ENCODE measurements around the gene FOXL3. TPM values are rescaled to one million over a fixed set of nuclear protein-coding genes. Genes with fewer than 3 reads are reported as not detected.
"Not testable (repeated sequence)": the region's sequence is repeated elsewhere in the genome, so short reads cannot be mapped to it uniquely, and the experiment has no call there.

The FOXL3 gene
- total RNA-seq, 1 experiment from 2014 or later = not detected

DNA sequence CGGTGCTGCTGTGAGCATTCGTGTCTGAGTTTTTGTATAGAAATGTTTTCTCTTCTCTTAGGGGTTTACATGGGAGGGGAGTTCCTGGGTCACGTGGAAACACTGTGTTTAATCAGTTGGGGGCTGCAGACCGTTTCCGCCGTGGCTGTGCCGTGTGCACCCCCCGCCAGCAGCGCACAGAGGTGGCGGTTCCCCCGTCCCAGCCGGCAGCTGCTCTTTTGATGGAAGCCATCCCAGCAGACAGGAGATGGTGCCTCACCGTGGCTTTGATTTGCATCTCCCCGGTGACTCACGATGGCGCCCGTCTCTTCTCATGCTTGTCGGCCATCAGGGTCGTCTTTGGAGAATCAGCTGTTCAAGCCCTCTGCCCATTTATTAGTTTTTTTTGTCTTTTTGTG, 34.9 kb upstream of the FOXL3 start:
- DNase-seq (ENCODE audit: low spot score) = no peak

DNA sequence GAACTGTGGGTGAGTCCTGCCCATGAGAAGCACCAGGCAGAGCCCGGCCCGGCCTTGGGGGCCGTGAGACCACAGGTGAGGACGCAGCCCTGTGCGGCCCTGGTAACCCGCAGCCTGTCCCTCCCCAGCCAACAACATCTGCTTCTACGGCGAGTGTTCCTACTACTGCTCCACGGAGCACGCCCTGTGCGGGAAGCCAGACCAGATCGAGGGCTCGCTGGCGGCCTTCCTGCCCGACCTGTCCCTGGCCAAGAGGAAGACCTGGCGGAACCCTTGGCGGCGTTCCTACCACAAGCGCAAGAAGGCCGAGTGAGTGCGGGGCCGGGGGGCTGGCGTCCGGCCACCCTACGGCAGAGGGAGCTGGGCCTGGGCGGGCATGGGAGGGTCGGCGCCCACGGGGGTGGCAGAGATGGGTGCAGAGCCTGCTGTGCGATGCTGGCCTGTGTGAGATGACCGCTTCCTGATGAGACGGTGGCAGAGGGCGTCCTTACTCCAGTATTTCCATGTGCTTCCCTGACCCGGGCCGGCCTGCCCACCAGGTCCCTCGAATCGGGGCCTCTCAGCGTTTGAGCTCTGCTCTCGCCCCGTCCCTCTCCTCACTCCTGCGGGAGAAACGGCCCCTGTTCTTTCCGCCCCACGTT, 34.1 kb upstream of the FOXL3 start:
- DNase-seq (ENCODE audit: low spot score) = no peak

GRCh38 chr7:256461-256940, 33.5 kb upstream of the FOXL3 start:
- no peak for DNase-seq (ENCODE audit: low spot score)

- no peak for DNase-seq (ENCODE audit: low spot score)
Observed at GRCh38 chr7:256981-257646, 32.9 kb upstream of the FOXL3 start.

GRCh38 chr7:257647-257992, 32.4 kb upstream of the FOXL3 start:
- DNase-seq (ENCODE audit: low spot score) = no peak

GRCh38 chr7:258476-259190, 31.3 kb upstream of the FOXL3 start:
- DNase-seq (ENCODE audit: low spot score) = no peak

DNA sequence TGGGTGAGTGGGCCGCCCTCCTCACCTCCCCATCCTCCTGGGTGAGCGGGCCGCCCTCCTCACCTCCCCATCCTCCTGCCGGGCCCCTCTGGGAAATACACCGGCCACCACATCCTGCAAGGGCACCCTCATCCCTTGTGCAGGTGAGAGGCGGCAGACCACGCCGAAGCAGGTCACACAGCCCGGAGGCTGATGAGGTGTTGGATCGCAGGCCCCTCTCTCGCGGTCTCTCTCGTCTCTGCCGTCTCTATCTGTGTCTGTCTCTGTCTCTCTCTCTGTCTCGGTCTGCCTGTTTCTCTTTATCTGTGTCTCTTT, 30.8 kb upstream of the FOXL3 start:
- no peak for DNase-seq (ENCODE audit: low spot score)

DNA sequence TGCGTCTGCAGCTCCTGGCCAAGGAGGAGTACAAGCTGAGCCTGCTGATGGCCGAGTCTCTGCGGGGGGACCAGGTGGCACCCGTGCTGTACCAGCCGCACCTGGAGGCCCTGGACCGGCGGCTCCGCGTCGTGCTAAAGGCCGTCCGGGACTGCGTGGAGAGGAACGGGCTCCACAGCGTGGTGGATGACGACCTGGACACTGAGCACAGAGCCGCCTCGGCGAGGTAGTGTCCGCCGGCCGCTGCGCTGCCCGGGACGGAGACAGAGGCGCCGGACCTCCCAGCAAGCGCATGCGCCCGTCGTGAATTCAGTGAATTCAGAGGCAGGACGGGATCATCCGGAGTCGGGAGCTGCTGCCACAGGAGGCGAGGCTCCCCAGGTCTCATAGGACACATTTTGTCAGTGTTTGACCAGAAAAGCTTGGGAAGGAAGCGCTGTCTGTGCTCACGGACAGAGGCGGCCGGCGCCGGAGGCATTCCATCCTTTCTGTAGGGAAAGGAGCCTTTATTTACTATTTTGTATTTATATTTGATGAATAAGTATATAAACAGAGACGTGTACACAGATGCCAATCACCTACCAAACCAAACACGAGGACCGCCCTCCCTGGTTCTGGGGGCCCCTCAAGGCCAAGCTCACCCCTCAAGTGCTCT, 30.1 kb upstream of the FOXL3 start:
- DNase-seq (ENCODE audit: low spot score) = no peak

DNA sequence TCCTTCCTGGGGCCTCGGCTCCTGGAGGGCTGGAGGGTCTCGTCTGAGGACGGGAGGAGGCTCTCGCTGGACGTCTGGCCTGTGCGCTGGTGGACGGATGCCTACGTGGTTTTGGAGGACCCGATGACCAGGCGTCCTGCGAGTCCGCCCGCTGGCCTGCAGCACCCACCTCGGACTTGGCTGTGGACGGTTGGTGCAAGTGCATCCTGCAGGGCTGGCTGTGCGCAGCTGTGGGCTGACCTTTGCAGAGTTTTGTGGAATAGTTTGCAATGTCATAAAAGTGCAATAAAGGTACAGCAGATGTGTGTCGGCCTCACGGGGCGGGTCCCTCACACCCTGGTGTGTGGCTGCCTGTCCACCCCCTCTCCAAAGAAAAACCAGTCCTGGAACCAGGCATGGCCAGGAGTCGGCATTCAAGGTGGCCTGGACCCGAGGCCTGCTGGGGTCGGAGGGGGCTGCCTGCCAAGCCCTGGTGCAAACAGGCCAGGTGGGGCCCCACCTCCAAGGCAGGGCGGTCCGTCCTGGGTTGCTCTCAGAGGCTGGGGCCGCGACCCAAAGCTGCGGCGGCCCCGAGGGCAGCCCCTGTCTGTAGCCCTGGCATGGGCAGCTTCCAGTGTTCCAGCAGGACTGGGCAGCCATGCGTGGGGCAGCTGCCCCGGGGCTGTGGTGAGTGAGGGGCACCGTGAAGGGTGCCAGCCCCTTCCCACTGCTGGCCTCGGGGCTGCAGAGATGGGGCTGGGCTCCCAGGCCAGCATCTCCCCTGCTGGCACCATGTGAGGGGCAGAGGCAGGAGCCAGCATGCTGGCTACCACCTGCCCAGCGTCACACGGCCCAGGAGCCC, 29.3 kb upstream of the FOXL3 start:
- no peak for DNase-seq (ENCODE audit: low spot score)

DNA sequence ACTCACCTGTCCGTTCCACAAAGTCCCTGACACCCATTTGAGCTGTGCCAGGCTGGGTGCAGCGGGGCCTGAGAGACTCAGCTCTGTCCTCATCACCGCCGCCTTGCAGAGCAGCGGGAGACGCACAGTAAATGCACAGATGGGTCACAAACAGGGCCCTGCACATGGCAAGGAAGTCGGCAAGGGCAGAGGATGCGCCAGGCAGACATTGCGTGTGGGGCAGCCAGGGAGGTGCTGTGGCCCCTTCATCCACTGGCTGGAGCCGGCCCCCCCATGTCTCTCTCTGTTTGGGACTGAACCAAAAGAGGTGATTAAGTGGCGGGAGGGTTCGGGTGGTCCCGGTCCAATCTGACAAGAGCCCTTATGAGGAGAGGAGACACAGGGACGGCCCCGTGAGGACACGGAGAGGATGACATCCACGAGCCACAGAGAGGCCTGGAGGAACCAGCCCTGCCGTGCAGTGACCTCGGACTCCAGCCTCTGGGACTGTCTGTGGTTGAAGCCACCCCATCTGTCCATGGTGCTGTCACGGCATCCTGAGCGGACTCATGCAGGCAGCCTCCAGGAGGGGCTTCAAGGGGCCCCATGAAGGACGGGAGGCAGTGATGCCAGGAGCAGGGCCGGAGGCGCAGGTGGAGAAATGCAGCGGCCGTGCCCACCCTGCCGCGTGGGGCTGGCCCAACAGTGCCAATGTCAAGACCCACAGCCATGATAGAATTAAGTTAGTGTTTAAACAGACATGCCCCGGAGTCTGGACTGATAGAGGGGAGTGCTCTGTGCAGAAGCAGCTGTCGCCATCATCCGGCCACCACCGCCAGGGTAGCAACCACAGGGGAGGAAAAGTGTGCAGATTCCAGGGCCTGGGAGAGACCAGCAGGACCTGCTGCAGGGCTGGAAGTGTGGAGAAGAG, 28.4 kb upstream of the FOXL3 start:
- DNase-seq (ENCODE audit: low spot score) = no peak

DNA sequence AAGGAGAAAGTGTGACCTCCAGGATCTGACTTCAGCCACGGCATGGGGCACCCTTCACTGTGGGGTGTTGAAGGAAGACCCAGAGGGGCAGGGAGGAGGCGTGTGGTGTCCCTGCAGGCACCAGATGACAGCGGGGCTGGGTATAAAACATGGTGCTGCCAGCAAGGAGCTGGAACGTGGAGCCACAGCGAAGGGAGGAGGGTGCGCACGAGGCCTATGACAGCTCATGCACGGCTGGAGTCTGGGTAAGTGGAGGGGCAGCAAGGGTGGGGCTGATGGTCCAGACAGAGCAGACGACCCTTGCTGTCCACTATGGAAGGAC, 27.8 kb upstream of the FOXL3 start:
- no peak for DNase-seq (ENCODE audit: low spot score)

- not testable (repeated sequence) for DNase-seq (ENCODE audit: low spot score)
Observed at GRCh38 chr7:262631-263311, 27.2 kb upstream of the FOXL3 start.

GRCh38 chr7:263483-264351, 26.3 kb upstream of the FOXL3 start:
- not testable (repeated sequence) for DNase-seq (ENCODE audit: low spot score)

GRCh38 chr7:264541-265191, 25.3 kb upstream of the FOXL3 start:
- no peak for DNase-seq (ENCODE audit: low spot score)

GRCh38 chr7:265192-265997, 24.6 kb upstream of the FOXL3 start:
- DNase-seq (ENCODE audit: low spot score) = no peak

GRCh38 chr7:265998-266850, 23.7 kb upstream of the FOXL3 start:
- no peak for DNase-seq (ENCODE audit: low spot score)

Data from A172 (cell line).